GM23248 (cell line): ENCODE results near the gene WBP2.

Experiments
- EZH2 ChIP-seq: fragments of 200-600 bp; sonication (generic); IDR thresholded peaks from 2 replicates; pipeline ENCODE4 v1.6.1; 2018; ENCODE audit warnings: antibody characterized with exemption, mild to moderate bottlenecking; ENCODE audit not compliant: insufficient read depth, poor library complexity, severe bottlenecking
- EZH2phosphoT487 ChIP-seq: fragments of 200-600 bp; sonication (generic); IDR thresholded peaks from 2 replicates; pipeline ENCODE4 v1.6.1; 2018; ENCODE audit warnings: antibody characterized with exemption, moderate library complexity, mild to moderate bottlenecking, low read depth; ENCODE audit not compliant: insufficient read depth

DNA sequence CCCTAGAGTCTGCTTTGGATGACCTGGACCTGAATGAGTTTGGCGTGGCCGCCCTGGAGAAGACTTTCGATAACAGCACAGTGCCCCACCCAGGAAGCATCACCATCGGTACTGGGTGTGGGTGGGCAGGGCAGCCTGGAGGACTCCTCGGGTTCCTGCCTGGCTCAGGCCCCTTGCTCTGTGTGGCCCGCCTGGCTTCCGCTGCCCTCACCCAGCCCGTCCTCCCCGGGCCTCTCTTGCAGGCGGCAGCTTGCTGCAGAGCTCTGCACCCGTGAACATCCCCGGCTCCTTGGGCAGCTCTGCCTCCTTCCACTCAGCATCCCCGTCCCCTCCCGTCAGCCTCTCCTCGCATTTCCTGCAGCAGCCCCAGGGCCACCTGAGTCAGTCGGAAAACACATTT is 35.5 kb downstream of the WBP2 start:
- TF ChIP-seq EZH2 (no peak), EZH2phosphoT487 (no peak)
